Stimulated activated CD8-positive, alpha-beta memory T cell treated with anti-CD3 and anti-CD28 coated beads, Interleukin-12 subunit alpha, Interleukin-12 subunit beta, amount 100 ng/mL, for 24 hours (primary cell): ENCODE data around the gene TFB1M.
"Not testable (repeated sequence)": the region's sequence is repeated elsewhere in the genome, so short reads cannot be mapped to it uniquely, and the experiment has no call there.

ENCODE experiments used
- DNase-seq: peaks from one replicate; pipeline ENCODE4 v3.0.0-alpha.2; 2020; ENCODE audit errors: extremely low read depth

The TFB1M gene

GRCh38 chr6:155297669-155298068 lies 16.6 kb downstream of the TFB1M start:
- DNase-seq, result no peak

GRCh38 chr6:155292711-155293110 lies 21.6 kb downstream of the TFB1M start:
- no peak for DNase-seq

GRCh38 chr6:155291291-155291690 lies 23.0 kb downstream of the TFB1M start:
- no peak for DNase-seq

GRCh38 chr6:155290491-155290890 lies 23.8 kb downstream of the TFB1M start:
- no peak for DNase-seq

- no peak for DNase-seq
Observed at GRCh38 chr6:155287762-155288161, 26.5 kb downstream of the TFB1M start.

- DNase-seq, result no peak
Observed at GRCh38 chr6:155284775-155285174, 29.5 kb downstream of the TFB1M start.

- no peak for DNase-seq
Observed at GRCh38 chr6:155278319-155279049, 35.8 kb downstream of the TFB1M start.

- DNase-seq, result no peak
Observed at GRCh38 chr6:155276638-155277037, 37.6 kb downstream of the TFB1M start.

GRCh38 chr6:155275808-155276480 lies 38.3 kb downstream of the TFB1M start:
- DNase-seq, result no peak

- no peak for DNase-seq
Observed at GRCh38 chr6:155274533-155274932, 39.8 kb downstream of the TFB1M start.

GRCh38 chr6:155274106-155274505 lies 40.2 kb downstream of the TFB1M start:
- DNase-seq, result no peak

GRCh38 chr6:155273431-155273830 lies 40.9 kb downstream of the TFB1M start:
- no peak for DNase-seq

- no peak for DNase-seq
Observed at GRCh38 chr6:155272353-155273232, 41.7 kb downstream of the TFB1M start.

GRCh38 chr6:155271145-155271544 lies 43.1 kb downstream of the TFB1M start:
- no peak for DNase-seq

- DNase-seq, result no peak
Observed at GRCh38 chr6:155270561-155271091, 43.7 kb downstream of the TFB1M start.

- DNase-seq, result no peak
Observed at GRCh38 chr6:155269765-155270164, 44.5 kb downstream of the TFB1M start.

- not testable (repeated sequence) for DNase-seq
Observed at GRCh38 chr6:155268088-155268867, 46.0 kb downstream of the TFB1M start.

GRCh38 chr6:155267411-155267810 lies 46.9 kb downstream of the TFB1M start:
- no peak for DNase-seq

- no peak for DNase-seq
Observed at GRCh38 chr6:155265843-155266535, 48.3 kb downstream of the TFB1M start.

GRCh38 chr6:155264693-155265320 lies 49.5 kb downstream of the TFB1M start:
- DNase-seq, result no peak
